HCT116 (cell line): ENCODE measurements around the gene CBLC. TPM values are rescaled to one million over a fixed set of nuclear protein-coding genes. Genes with fewer than 3 reads are reported as not detected.

Experiments used
- ATAC-seq: fragments of 200-7000 bp; cut with Tn5 transposase; 2 replicates; pipeline ENCODE4 v1.9.1; 2020; ENCODE audit warnings: mild to moderate bottlenecking, moderate library complexity
- BruUV-seq: library from RNA; stranded (reverse); fragments of 400-500 nt; replicated peaks from 2 replicates; lab custom pipeline; 2021; lab: Mats Ljungman, UMichigan
- CTCF ChIA-PET: fragments of 300-600 bp; sonication (Branson Sonifier 250); formaldehyde crosslinking; loops from one replicate; lab custom pipeline; 2021; ENCODE audit warnings: antibody characterized with exemption; lab: Charles Lee
- POLR2A ChIA-PET: fragments of 300-600, 350-600 bp; sonication (Branson Sonifier 250); formaldehyde crosslinking; loops from one replicate; lab custom pipeline; 2021; ENCODE audit warnings: antibody characterized with exemption; lab: Charles Lee
- RAD21 ChIA-PET, 2 experiments: fragments of 300-600 bp; sonication (Branson Sonifier 250); formaldehyde crosslinking; loops; one replicate each; lab custom pipeline; 2023; ENCODE audit warnings: low total read pairs in 2 of 2; ENCODE audit not compliant: uncharacterized antibody in 2 of 2, unreplicated experiment in 2 of 2, low non-redundant PET in 1 of 2; lab: Charles Lee
- DNase-seq: peaks from one replicate; pipeline ENCODE4 v3.0.0-alpha.2; 2010; ENCODE audit warnings: low read depth, low spot score
- H2AFZ ChIP-seq: fragments of 200-600 bp; shearing (Covaris generic), sonication (generic); 2 replicates; pipeline ENCODE4 v1.6.1; 2017; ENCODE audit warnings: low read depth, mixed run types, mixed read lengths, antibody characterized with exemption, low read length; ENCODE audit not compliant: poor library complexity, severe bottlenecking
- H3K27ac ChIP-seq: 2 replicates; pipeline ENCODE4 v1.5.1; 2012; ENCODE audit warnings: low read depth, low read length
- H3K27me3 ChIP-seq: fragments of 200-600 bp; sonication (generic); 2 replicates; pipeline ENCODE4 v1.6.1; 2016; ENCODE audit warnings: mixed run types, low read length, mixed read lengths; ENCODE audit not compliant: insufficient read depth
- H3K36me3 ChIP-seq, 2 experiments: fragments of 200-500 bp in 1 of 2; fragments of 200-600 bp in 1 of 2; sonication (Bioruptor generic) in 1 of 2; sonication (generic) in 1 of 2; 2 replicates each; pipeline versions ENCODE4 v1.5.1 to v1.6.1; 2014 to 2016; ENCODE audit warnings: low read length in 2 of 2, inconsistent platforms in 1 of 2, mixed read lengths in 1 of 2, mixed run types in 1 of 2; ENCODE audit not compliant: insufficient read depth in 2 of 2, control insufficient read depth in 1 of 2
- H3K4me1 ChIP-seq, 2 experiments: fragments of 200-600 bp in 1 of 2; sonication (generic) in 1 of 2; 2 replicates each; pipeline versions ENCODE4 v1.5.1 to v1.6.1; 2012 to 2017; ENCODE audit warnings: low read length in 2 of 2, inconsistent platforms in 1 of 2, mild to moderate bottlenecking in 1 of 2, mixed read lengths in 1 of 2, mixed run types in 1 of 2, moderate library complexity in 1 of 2; ENCODE audit not compliant: insufficient read depth in 2 of 2, control insufficient read depth in 1 of 2
- H3K4me2 ChIP-seq: fragments of 200-600 bp; sonication (generic); 2 replicates; pipeline ENCODE4 v1.6.1; 2017; ENCODE audit warnings: mixed run types, low read length, mixed read lengths
- H3K4me3 ChIP-seq, 2 experiments: fragments of 200-600 bp in 1 of 2; sonication (generic) in 1 of 2; replicated peaks in 1 of 2; 2 replicates each; pipeline ENCODE4 v1.5.1; 2011 to 2016; ENCODE audit warnings: low read length in 2 of 2, control low read depth in 1 of 2, low read depth in 1 of 2, mild to moderate bottlenecking in 1 of 2, mixed read lengths in 1 of 2, mixed run types in 1 of 2
- H3K79me2 ChIP-seq: fragments of 200-600 bp; sonication (generic); 2 replicates; pipeline ENCODE4 v1.6.1; 2017; ENCODE audit warnings: mild to moderate bottlenecking, mixed run types, low read length, moderate library complexity, mixed read lengths; ENCODE audit not compliant: insufficient read depth
- H3K9ac ChIP-seq: fragments of 200-600 bp; sonication (generic); 2 replicates; pipeline ENCODE4 v1.6.1; 2016; ENCODE audit warnings: low read length, mixed read lengths
- H3K9me2 ChIP-seq: fragments of 200-600 bp; sonication (generic), shearing (Covaris generic); 2 replicates; pipeline ENCODE4 v1.6.1; 2017; ENCODE audit warnings: mixed run types, mild to moderate bottlenecking, moderate library complexity; ENCODE audit not compliant: insufficient read depth
- H3K9me3 ChIP-seq, 2 experiments: fragments of 200-500 bp in 1 of 2; fragments of 200-600 bp in 1 of 2; sonication (Bioruptor generic) in 1 of 2; sonication (generic) in 1 of 2; 2 replicates each; pipeline ENCODE4 v1.6.1; 2014 to 2017; ENCODE audit warnings: low read length in 2 of 2, mixed read lengths in 2 of 2, inconsistent platforms in 1 of 2, low read depth in 1 of 2, mild to moderate bottlenecking in 1 of 2, mixed run types in 1 of 2, moderate library complexity in 1 of 2; ENCODE audit not compliant: control insufficient read depth in 1 of 2, insufficient read depth in 1 of 2
- H4K20me1 ChIP-seq: fragments of 200-600 bp; sonication (generic), shearing (Covaris generic); 2 replicates; pipeline ENCODE4 v1.6.1; 2017; ENCODE audit warnings: mixed run types, mild to moderate bottlenecking, moderate library complexity; ENCODE audit not compliant: insufficient read depth
- ATF3 ChIP-seq: IDR thresholded peaks from 2 replicates; pipeline ENCODE4 v1.6.1; 2012
- ELF1 ChIP-seq: IDR thresholded peaks from 2 replicates; pipeline ENCODE4 v1.6.1; 2012; ENCODE audit warnings: low read depth, borderline replicate concordance
- JUND ChIP-seq: IDR thresholded peaks from 2 replicates; pipeline ENCODE4 v1.6.1; 2012
- POLR2A ChIP-seq: IDR thresholded peaks from 2 replicates; pipeline ENCODE4 v1.7.0; 2011; ENCODE audit warnings: borderline replicate concordance; ENCODE audit not compliant: insufficient read depth, insufficient read length; ENCODE audit errors: extremely low read depth
- SIN3A ChIP-seq: IDR thresholded peaks from 2 replicates; pipeline ENCODE4 v1.6.1; 2012; ENCODE audit warnings: low read depth
- SP1 ChIP-seq: IDR thresholded peaks from 2 replicates; pipeline ENCODE4 v1.6.1; 2012; ENCODE audit warnings: low read depth
- TCF7L2 ChIP-seq: IDR thresholded peaks from 2 replicates; pipeline ENCODE4 v1.7.0; 2011; ENCODE audit warnings: borderline replicate concordance, inconsistent platforms; ENCODE audit not compliant: insufficient read depth, insufficient read length; ENCODE audit errors: extremely low read depth
- ZFX ChIP-seq: fragments of 450-650 bp; IDR thresholded peaks from 2 replicates; pipeline ENCODE4 v1.6.1; 2017
- intact Hi-C: fragments of 100-400 bp; cut with micrococcal nuclease; formaldehyde crosslinking; loops from 2 replicates; pipeline ENCODE4 v1.10.0; 2022
- total RNA-seq: library from RNA; stranded (reverse); gene quantifications from one replicate; pipeline ENCODE4 v1.2.1, GENCODE V29; 2021; ENCODE audit not compliant: unreplicated experiment
- TF ChIP-seq, protein P1 (sequence below), 3 experiments: fragments of 200-600 bp in 1 of 3; sonication (generic) in 1 of 3; IDR thresholded peaks in 2 of 3; conservative IDR thresholded peaks in 1 of 3; 2 replicates each; pipeline ENCODE4 v1.5.1; 2012 to 2017; ENCODE audit warnings: low read depth in 2 of 3, low read length in 2 of 3, antibody characterized with exemption in 1 of 3, borderline replicate concordance in 1 of 3, control low read depth in 1 of 3, mild to moderate bottlenecking in 1 of 3, mixed read lengths in 1 of 3, mixed run types in 1 of 3, moderate library complexity in 1 of 3; ENCODE audit not compliant: insufficient read depth in 1 of 3

CBLC gene
- total RNA-seq, 1 experiment from 2014 or later = 54.3 TPM

DNA sequence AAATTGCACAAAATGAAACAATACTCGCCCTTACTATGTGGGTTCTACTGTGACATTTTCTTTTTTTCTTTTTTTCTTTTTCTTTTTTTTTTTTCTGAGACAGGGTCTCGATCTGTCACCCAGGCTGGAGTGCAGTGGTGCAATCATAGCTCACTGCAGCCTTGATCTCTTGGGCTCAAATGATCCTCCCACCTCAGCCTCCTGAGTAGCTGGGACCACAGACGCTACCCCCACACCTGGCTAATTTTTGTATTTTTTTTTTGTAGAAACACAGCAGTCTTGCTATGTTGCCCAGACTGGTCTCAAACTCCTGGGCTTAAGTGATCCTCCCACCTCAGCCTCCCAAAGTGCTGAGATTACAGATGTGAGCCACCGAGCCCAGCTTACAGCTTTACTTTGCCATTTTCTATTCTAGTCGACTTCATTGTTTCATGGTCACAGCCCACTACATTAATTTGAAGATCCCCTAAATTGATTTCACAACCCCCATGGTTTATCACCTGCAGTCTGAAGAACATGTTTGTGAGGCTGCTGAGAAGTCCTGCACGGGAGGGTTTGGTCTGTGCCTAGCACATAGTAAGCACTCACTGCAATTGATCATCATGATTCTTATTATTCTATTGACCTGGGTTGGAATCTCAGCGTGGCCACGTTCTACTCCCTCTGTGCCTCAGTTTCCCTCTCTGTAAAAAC, 25.4 kb upstream of the CBLC start:
- RAD21 ChIA-PET = interaction anchor here (0.7 to 2.3 kb wide), 3 partner anchors 10 to 28 kb away, joined by 3 to 12 read pairs (median 10); no protein-coding TSS in a partner anchor
- H3K4me1 ChIP-seq = peaks cover 36 to 76% of the 10 kb centered on the region in 2 experiments
- no peak overlapping the region for H3K9ac ChIP-seq
- ATAC-seq (no peak), DNase-seq (no peak)
- BruUV-seq = no TSS peak
- H3K79me2 ChIP-seq = peaks cover 30% of the 10 kb centered on the region
- no peaks in the 10 kb centered on the region for H3K9me2 ChIP-seq
- intact Hi-C loops = no loop called here
- H3K4me3 ChIP-seq = no peak overlapping the region
- peaks cover 4 to 5% of the 10 kb centered on the region in 2 experiments; a peak in 2 of 4 replicates for H3K36me3 ChIP-seq
- CTCF ChIA-PET = interaction anchor here (3.2 kb wide), 1 partner anchor 19 kb away, joined by 20 read pairs; no protein-coding TSS in a partner anchor
- peak overlapping the region; percentile 95 for H3K27ac ChIP-seq
- POLR2A ChIA-PET = interaction anchor here (0.8 to 2.8 kb wide), 5 partner anchors 9 to 25 kb away, joined by 3 to 36 read pairs (median 4); no protein-coding TSS in a partner anchor
- H3K4me2 ChIP-seq = peak overlapping the region; percentile 98
- H4K20me1 ChIP-seq = no peaks in the 10 kb centered on the region
- H3K9me3 ChIP-seq = no peaks in the 10 kb centered on the region
- TF ChIP-seq ELF1 = no peak
- TF ChIP-seq TCF7L2 = no peak
- TF ChIP-seq ZFX = no peak
- no peak for TF ChIP-seq ATF3
- no peak for TF ChIP-seq JUND
- no peak for TF ChIP-seq SIN3A
- TF ChIP-seq, protein P1, sequence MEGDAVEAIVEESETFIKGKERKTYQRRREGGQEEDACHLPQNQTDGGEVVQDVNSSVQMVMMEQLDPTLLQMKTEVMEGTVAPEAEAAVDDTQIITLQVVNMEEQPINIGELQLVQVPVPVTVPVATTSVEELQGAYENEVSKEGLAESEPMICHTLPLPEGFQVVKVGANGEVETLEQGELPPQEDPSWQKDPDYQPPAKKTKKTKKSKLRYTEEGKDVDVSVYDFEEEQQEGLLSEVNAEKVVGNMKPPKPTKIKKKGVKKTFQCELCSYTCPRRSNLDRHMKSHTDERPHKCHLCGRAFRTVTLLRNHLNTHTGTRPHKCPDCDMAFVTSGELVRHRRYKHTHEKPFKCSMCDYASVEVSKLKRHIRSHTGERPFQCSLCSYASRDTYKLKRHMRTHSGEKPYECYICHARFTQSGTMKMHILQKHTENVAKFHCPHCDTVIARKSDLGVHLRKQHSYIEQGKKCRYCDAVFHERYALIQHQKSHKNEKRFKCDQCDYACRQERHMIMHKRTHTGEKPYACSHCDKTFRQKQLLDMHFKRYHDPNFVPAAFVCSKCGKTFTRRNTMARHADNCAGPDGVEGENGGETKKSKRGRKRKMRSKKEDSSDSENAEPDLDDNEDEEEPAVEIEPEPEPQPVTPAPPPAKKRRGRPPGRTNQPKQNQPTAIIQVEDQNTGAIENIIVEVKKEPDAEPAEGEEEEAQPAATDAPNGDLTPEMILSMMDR (IDR thresholded peaks at IDR 0.05 in 2 of 3, conservative IDR thresholded peaks at IDR 0.05 in 1 of 3; ENCODE audit: borderline replicate concordance in 1 of 3, insufficient read depth in 1 of 3, low read depth in 2 of 3, low read length in 2 of 3) = no peak
- TF ChIP-seq POLR2A = no peak
- no peak for TF ChIP-seq SP1
- TF ChIP-seq, all 23 proteins: peak for 0
- no peak overlapping the region for H2AFZ ChIP-seq
- no peaks in the 10 kb centered on the region for H3K27me3 ChIP-seq
